ENCODE data around the gene KRT72.

Gene KRT72

DNA sequence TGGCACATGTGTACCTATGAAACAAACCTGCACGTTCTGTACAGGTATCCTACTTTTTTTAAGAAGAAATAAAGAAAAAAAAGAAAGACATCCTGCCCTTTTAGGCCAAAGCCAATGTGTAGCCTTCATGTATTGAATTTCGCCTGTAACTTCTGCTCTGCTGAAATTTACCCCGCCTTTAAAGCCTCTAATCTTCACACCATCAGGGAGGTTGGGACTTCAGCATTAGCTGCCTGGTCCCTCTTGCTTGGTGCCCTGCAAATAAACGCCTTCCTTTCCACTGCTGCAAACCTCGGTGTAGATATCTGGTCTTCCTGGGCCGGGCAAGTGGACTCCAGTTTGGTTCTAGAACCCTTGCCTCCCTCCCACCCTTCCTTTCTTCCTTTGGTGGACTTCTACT is 45.7 kb downstream of the KRT72 start:
- no peak for TF ChIP-seq ZFX (IDR thresholded peaks at IDR 0.05)
- TF ChIP-seq, protein P1, sequence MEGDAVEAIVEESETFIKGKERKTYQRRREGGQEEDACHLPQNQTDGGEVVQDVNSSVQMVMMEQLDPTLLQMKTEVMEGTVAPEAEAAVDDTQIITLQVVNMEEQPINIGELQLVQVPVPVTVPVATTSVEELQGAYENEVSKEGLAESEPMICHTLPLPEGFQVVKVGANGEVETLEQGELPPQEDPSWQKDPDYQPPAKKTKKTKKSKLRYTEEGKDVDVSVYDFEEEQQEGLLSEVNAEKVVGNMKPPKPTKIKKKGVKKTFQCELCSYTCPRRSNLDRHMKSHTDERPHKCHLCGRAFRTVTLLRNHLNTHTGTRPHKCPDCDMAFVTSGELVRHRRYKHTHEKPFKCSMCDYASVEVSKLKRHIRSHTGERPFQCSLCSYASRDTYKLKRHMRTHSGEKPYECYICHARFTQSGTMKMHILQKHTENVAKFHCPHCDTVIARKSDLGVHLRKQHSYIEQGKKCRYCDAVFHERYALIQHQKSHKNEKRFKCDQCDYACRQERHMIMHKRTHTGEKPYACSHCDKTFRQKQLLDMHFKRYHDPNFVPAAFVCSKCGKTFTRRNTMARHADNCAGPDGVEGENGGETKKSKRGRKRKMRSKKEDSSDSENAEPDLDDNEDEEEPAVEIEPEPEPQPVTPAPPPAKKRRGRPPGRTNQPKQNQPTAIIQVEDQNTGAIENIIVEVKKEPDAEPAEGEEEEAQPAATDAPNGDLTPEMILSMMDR (conservative IDR thresholded peaks at IDR 0.05), result no peak
- H3K27ac ChIP-seq, result no peak overlapping the region

DNA sequence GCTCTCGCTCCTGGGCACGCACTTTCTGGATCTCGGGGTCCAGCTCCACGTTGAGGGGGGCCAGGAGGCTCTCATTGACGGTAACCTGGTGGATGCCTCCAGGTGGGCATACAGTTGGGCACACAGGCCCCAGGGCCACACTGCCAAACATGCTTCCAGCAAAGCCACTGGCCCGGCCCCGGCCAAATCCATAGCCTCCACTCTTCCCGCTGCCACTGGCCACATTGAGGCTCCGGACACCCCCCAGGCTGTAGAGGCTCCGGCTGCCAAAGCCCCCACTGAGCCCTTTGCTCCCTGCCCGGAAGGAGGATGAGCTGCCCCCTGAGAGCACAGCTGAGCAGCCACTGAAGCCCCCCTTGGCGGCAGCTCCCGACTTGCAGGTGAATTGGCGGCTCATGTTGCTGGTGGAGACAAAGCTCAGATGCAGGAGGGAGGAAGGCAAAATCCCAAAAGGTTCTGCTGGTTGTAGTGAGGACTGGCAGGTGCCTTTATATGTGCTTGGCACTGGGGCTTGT is 48.5 kb downstream of the KRT72 start, which contains the start of gene KRT71:
Gene KRT71, minus strand, starts transcription at position 465 of the 515 bp plus-strand sequence. Its CDS starts 68 bp downstream, at position 397.
- no peak within 1 kb of the TSS for H3K27ac ChIP-seq
- TF ChIP-seq, protein P1 (conservative IDR thresholded peaks at IDR 0.05), result no peak
- no peak for TF ChIP-seq ZFX (IDR thresholded peaks at IDR 0.05)

DNA sequence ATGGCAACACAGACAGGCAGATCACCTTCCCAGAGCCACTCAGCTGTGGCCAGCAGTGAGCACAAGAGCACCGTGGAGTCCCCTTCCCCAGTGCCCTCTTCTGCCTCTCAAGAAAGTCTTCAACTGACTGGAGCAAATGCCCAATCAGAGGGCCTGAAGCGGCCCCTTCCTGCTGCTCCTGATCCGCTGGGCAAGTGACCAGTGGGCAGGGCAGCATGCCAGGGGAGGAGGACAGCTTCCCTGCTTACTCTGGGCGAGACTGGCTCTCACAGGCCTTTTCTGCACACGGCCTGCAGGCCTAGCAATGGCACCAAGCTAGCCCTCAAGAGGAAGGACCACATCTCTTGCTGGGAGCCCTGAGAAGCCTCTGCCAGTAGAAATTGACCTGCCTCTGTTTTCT is 49.2 kb downstream of the KRT72 start:
- H3K27ac ChIP-seq, result no peak overlapping the region
- TF ChIP-seq ZFX (IDR thresholded peaks at IDR 0.05), result no peak

DNA sequence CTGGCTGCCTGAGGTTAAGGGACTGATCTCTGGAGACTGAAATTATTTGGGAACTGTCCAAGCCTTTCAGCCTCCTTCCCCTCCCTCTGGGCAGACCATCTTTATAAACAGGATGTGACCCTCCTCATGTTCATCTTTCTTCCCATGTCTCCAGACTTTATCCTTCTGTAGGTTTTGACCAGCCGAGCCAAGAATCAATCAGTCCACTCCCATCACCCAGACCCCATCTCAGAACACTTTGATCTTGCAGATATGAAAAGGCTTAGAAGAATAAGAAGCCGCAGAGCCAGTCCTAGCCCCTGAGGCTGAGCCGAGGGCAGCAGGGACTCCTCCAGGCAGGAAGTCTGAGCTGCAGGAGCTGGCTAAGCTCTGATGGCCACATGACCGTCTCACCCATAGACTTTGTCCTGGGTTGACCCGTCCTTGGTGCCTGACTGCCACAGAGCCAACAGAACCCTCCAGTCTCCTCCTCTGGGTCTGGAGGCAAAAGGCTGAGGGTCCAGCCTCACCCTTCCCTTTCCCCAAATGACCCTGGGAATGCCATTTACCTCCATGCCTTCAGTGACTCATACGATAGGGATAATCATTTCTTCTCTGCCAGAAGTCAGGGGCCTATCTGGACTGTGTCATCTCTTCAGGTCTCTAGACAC is 49.9 kb downstream of the KRT72 start:
- no peak overlapping the region for H3K27ac ChIP-seq
- no peak for TF ChIP-seq ZFX (IDR thresholded peaks at IDR 0.05)
- TF ChIP-seq, protein P1 (conservative IDR thresholded peaks at IDR 0.05), result no peak

DNA sequence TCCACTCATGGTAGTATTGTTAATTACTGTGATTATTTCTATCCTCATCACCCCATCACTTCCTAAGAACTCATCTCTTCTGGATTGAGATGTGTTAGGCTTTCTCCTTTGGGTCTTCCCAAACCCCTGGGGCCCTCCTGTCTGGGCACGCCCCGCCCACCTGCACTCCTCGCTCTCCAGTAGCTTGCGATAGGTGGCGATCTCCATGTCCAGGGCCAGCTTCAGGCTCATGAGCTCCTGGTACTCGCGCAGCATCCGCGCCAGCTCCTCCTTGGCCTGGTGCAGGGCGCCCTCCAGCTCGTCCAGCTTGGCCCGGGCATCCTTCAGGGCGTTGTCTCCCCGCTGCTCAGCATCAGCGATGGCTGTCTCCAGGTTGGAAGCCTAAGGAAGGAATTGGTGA is 55.1 kb downstream of the KRT72 start:
- H3K27ac ChIP-seq, result no peak overlapping the region
- TF ChIP-seq ZFX (IDR thresholded peaks at IDR 0.05), result no peak
- TF ChIP-seq, protein P1 (conservative IDR thresholded peaks at IDR 0.05), result no peak

DNA sequence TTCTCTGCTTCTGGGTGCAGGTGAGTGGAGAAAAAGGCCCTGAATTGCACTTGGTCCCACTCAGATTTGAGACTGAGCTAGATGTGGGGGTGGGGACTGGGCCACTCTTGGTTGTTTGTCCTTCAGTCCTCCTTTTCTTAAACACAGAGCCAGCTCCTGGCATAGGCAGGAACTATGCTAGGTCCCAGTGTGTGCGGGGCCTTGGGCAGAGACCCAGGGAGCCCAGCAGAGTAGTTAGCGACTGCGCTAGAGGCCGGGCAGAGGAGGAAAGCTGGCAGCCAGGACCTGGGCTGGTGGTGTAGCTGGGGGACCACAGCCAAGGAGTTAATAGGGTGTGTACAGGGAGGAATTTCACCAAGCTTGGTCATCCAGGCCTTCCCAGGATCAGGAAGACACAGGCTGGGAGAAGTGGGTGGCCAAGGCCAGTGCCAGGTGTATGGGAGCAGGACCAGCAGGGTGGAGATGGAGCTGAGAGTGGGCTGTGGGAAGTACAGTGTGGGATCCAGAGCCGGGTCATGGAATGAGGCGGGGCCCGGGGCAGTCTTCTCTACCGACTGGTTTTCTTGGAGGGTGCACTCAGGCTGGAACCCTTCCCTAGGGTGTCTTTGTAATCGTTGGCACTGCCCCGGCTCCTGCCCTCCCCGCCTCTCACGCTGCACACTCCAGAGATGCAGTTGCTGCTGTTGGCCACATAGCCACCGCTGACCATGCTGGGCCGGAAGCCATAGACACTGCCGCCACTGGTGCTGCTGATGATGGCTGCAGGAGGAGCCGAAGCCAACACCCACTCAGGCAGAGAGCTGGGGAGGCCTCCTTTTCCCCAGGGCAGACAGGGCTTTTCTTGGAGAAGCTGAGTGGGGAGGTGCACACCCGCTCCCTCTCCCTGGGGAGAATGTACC is 57.0 kb downstream of the KRT72 start:
- no peak overlapping the region for H3K27ac ChIP-seq
- no peak for TF ChIP-seq ZFX (IDR thresholded peaks at IDR 0.05)
- TF ChIP-seq, protein P1 (conservative IDR thresholded peaks at IDR 0.05), result no peak; the same call in 1 of the 2 replicates

DNA sequence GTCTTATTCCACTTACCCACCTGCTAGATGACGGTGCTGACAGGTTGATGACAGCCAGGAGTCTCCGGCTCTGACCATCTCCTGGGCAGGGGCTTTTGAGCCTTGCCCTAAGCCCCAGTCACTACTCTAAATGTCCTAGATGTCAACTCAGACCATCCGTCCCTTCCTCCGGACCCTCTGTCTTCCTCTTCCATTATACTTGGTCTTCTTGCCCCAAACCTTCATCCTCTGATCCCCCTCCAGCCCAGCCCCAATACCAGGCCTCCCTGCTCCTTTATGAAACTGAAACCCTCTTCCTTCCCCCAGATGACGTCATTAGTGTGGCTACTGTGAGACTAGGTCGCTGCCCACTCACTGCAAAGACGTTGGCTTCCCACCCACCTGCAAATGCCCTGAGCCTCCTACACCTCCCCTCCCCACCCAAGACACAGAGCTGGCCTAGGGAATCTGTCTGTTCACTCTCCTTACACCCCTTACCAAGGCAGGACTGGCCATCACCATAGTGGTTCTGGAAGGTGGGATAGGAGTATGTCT is 58.4 kb downstream of the KRT72 start:
- H3K27ac ChIP-seq, result no peak overlapping the region
- no peak for TF ChIP-seq ZFX (IDR thresholded peaks at IDR 0.05)
- TF ChIP-seq, protein P1 (conservative IDR thresholded peaks at IDR 0.05), result no peak
